HG02678 (cell line): Measurements from ENCODE around the gene SYCN.

Source experiments
- ATAC-seq: cut with Tn5 transposase; IDR thresholded peaks from one replicate; pipeline ENCODE4 v1.9.1; 2021; ENCODE audit warnings: mild to moderate bottlenecking, moderate library complexity; ENCODE audit not compliant: unreplicated experiment

SYCN gene

GRCh38 chr19:39196320-39196719, 7.7 kb downstream of the SYCN start:
- ATAC-seq: no peak

- no peak for ATAC-seq
Measured at GRCh38 chr19:39195755-39196154, 8.3 kb downstream of the SYCN start.

- ATAC-seq: no peak
Measured at GRCh38 chr19:39194832-39195542, 9.1 kb downstream of the SYCN start.

DNA sequence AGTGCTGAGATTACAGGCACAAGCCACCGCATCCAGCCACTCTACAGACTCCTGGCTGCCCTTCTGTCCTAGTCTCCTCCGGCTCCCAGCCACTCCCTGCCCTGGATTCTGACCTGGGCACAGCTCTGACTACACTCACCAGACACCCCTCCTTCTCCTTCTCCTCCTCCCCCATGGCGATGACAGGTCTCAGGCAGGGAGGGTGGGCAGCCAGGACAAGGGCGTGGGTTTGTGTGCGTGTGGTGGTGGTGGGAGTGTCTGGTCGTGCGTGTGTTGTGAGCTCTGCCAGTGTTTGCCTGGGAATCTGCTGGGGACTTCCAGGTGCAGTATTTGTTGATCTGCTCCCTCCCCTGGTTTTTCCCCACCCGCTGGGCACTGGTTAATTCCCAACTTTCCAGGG, 10.3 kb downstream of the SYCN start:
- no peak for ATAC-seq

GRCh38 chr19:39192846-39193245, 11.2 kb downstream of the SYCN start:
- no peak for ATAC-seq

DNA sequence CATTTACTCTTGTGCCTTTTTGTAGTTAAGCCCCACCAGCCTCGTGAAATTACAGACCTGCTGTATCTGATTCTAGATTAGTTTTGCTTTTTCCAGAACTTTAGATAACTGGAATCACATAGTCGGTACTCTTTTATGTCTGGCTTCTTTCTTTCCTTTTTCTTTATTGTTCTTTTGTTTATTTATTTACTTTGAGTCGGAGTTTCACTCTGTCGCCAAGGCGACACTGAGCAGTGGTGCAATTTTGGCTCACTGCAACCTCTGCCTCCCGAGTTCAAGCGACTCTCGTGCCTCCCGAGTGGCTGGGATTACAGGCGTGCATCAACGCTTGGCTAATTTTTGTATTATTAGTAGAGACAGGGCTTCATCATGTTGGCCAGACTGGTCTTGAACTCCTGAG, 13.3 kb downstream of the SYCN start:
- no peak for ATAC-seq

- no peak for ATAC-seq
Measured at GRCh38 chr19:39188960-39189359, 15.1 kb downstream of the SYCN start.

GRCh38 chr19:39187552-39187943, 16.5 kb downstream of the SYCN start:
- ATAC-seq: no peak

DNA sequence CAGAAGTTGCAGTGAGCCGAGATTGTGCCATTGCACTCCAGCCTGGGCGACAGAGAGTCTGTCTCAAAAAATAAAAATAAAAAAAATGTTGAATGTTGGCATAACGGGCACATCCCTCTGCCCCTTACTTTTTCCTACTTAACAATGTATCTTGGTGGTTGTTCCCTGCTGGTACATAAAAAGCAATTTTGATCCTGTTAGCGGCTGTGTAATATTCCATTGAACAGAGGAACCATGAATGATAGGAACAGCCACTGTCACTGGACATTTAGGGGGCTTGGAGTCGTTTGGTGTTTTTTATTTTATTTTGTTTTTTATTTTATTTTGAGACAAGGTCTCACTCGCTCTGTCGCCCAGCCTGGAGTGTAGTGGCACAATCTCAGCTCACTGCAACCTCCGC, 17.7 kb downstream of the SYCN start:
- no peak for ATAC-seq

GRCh38 chr19:39183104-39183503, 21.0 kb downstream of the SYCN start:
- no peak for ATAC-seq

- ATAC-seq: no peak
Measured at GRCh38 chr19:39182174-39182505, 21.9 kb downstream of the SYCN start.

- no peak for ATAC-seq
Measured at GRCh38 chr19:39181500-39182173, 22.4 kb downstream of the SYCN start.

DNA sequence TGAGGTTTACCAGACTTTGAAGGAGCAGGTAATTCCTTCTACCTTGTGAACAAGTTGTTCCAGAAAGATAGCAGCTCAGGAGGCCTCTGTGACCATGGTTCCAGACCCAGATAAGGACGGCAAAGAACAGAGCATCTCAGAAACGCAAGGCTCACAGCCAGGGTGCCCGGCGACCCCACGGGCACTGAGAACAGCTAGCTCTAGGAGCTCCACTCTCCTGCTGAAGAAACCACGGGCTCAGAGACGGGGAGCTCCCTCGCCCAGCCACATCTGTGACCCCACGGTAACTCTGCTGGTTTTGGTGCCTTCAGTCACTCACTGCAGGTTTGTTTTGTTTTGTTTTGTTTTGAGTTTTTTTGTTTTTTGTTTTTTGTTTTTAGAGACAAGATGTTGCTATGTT, 23.3 kb downstream of the SYCN start:
- ATAC-seq: no peak

DNA sequence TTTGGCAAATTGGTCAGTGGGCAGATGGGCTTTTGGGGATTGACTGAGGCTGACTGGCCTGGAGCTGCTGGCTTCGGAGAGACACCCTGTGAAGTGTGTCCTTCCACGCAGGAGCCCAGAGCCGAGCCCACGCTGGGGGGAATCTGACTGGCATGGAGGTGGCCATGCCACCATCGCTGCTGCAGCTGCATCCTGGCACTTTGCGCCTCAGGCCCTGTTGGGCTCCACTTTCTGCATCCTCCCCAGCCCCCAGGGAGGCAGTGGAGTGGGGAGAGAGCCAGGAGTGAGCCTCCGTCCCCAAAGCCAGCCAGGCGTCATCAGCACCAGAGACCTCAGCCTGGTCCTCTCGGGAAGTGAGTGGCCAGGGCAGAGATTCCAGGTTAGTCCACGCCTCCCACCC, 24.3 kb downstream of the SYCN start:
- ATAC-seq: no peak

DNA sequence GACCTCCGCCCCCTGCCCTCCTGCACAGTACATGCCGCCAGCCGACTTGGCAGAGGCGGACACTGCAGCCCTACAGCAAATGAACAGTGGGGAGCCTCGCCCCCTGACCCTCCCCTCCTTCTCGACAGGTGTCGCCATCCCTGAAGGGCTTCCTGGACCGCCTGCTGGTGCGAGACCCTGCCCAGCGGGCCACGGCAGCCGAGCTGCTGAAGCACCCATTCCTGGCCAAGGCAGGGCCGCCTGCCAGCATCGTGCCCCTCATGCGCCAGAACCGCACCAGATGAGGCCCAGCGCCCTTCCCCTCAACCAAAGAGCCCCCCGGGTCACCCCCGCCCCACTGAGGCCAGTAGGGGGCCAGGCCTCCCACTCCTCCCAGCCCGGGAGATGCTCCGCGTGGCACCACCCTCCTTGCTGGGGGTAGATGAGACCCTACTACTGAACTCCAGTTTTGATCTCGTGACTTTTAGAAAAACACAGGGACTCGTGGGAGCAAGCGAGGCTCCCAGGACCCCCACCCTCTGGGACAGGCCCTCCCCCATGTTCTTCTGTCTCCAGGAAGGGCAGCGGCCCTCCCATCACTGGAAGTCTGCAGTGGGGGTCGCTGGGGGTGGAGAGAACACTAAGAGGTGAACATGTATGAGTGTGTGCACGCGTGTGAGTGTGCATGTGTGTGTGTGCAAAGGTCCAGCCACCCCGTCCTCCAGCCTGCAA, 25.6 kb downstream of the SYCN start:
- no peak for ATAC-seq

- no peak for ATAC-seq
Measured at GRCh38 chr19:39177736-39178135, 26.3 kb downstream of the SYCN start.

DNA sequence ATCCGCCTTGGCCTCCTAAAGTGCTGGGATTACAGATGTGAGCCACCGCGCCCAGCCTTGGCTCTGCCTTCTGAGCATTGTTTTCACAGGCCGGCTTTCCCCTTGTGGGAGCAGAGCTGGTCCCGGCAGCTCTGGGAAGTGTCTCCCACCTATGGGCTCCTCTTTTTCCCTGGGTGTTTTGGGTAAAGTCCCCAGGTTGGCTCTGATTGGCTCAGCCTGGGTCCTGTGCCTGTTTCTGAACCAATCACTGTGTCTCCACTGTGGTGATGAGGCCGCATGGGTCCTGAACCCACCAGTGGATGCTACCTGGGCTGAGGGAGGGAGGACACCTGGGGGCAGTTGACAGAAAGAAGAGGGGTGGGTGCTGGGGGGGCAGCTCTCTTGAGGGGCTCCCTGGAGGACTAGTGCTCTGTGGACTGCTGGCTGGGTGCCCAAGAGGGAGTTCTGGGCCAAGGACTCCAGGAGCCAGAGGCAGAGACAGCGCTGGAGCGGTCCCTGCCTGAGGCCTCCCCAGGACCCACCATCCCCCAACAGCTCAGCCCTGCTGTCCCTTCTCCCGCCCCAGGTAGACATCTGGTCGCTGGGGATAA, 26.9 kb downstream of the SYCN start:
- no peak for ATAC-seq

GRCh38 chr19:39175564-39175963, 28.5 kb downstream of the SYCN start:
- ATAC-seq: no peak

GRCh38 chr19:39174558-39175544, 29.2 kb downstream of the SYCN start:
- no peak for ATAC-seq

GRCh38 chr19:39174142-39174541, 29.9 kb downstream of the SYCN start:
- ATAC-seq: no peak
